B cell (primary cell): ENCODE results near the gene SMKR1. TPM values are rescaled to one million over a fixed set of nuclear protein-coding genes. Genes with fewer than 3 reads are reported as not detected.

Experiments
- ATAC-seq: fragments of 200-7000 bp; cut with Tn5 transposase; one replicate; pipeline ENCODE4 v1.10.0; 2021; ENCODE audit warnings: low read depth, mild to moderate bottlenecking, moderate number of reproducible peaks, moderate library complexity
- CTCF ChIA-PET: fragments of 350-600 bp; sonication (Branson Sonifier 250); formaldehyde crosslinking; loops from one replicate; lab custom pipeline; 2021; ENCODE audit warnings: antibody characterized with exemption, inconsistent platforms; lab: Charles Lee
- POLR2A ChIA-PET: fragments of 350-600 bp; sonication (Branson Sonifier 250); formaldehyde crosslinking; loops from one replicate; lab custom pipeline; 2021; ENCODE audit warnings: antibody characterized with exemption; lab: Charles Lee
- DNase-seq: peaks from one replicate; pipeline ENCODE4 v3.0.0; 2013
- H2AFZ ChIP-seq: 2 replicates; pipeline ENCODE4 v1.6.1; 2012; ENCODE audit warnings: mild to moderate bottlenecking, low read depth, low read length; ENCODE audit not compliant: insufficient read depth, poor library complexity, severe bottlenecking
- H3K27ac ChIP-seq, 2 donors: 1 replicate in 1 of 2; 2 replicates in 1 of 2; pipeline ENCODE4 v1.5.1; 2012 to 2013; ENCODE audit warnings: low read length in 2 of 2, mild to moderate bottlenecking in 2 of 2, moderate library complexity in 1 of 2
- H3K27me3 ChIP-seq, 4 experiments: fragments of 200-600 bp in 1 of 4; sonication (generic) in 1 of 4; replicated peaks in 1 of 4; 1 replicate in 2 of 4; 2 replicates in 2 of 4; pipeline versions ENCODE4 v1.6.1 to v1.7.0; 2013 to 2016; ENCODE audit warnings: low read length in 3 of 4, mild to moderate bottlenecking in 2 of 4, mixed read lengths in 1 of 4, moderate library complexity in 1 of 4; ENCODE audit not compliant: insufficient read depth in 4 of 4, control insufficient read depth in 3 of 4; ENCODE audit errors: control extremely low read depth in 1 of 4
- H3K36me3 ChIP-seq, 2 experiments: replicated peaks in 1 of 2; 1 replicate in 1 of 2; 2 replicates in 1 of 2; pipeline versions ENCODE4 v1.6.1 to v1.7.1; 2013; ENCODE audit warnings: low read length in 1 of 2; ENCODE audit not compliant: insufficient read depth in 2 of 2, control insufficient read depth in 1 of 2; ENCODE audit errors: control extremely low read depth in 1 of 2, extremely low read depth in 1 of 2
- H3K4me1 ChIP-seq, 2 donors: fragments of 200-600 bp in 1 of 2; sonication (generic) in 1 of 2; 1 replicate in 1 of 2; 2 replicates in 1 of 2; pipeline versions ENCODE4 v1.5.1 to v1.6.1; 2013 to 2017; ENCODE audit warnings: low read length in 2 of 2; ENCODE audit not compliant: control insufficient read depth in 2 of 2, insufficient read depth in 2 of 2
- H3K4me2 ChIP-seq: replicated peaks from 2 replicates; pipeline ENCODE3; 2012; ENCODE audit warnings: mild to moderate bottlenecking, low read depth, low read length; ENCODE audit not compliant: poor library complexity, severe bottlenecking
- H3K4me3 ChIP-seq, 5 experiments: fragments of 200-600 bp in 1 of 5; sonication (generic) in 1 of 5; 1 replicate in 3 of 5; 2 replicates in 2 of 5; pipeline versions ENCODE4 v1.5.1 to v1.7.0; 2011 to 2016; ENCODE audit warnings: low read length in 4 of 5, mild to moderate bottlenecking in 4 of 5, low read depth in 2 of 5, control low read depth in 1 of 5, moderate library complexity in 1 of 5; ENCODE audit not compliant: insufficient read depth in 1 of 5; ENCODE audit errors: control extremely low read depth in 1 of 5, extremely low read depth in 1 of 5
- H3K79me2 ChIP-seq: fragments of 200-600 bp; sonication (generic); one replicate; pipeline ENCODE4 v1.6.0; 2016; ENCODE audit warnings: low read length; ENCODE audit not compliant: control insufficient read depth, insufficient read depth
- H3K9ac ChIP-seq: fragments of 200-600 bp; sonication (generic); 2 replicates; pipeline ENCODE4 v1.6.1; 2017; ENCODE audit warnings: mild to moderate bottlenecking, low read length, moderate library complexity
- H3K9me3 ChIP-seq, 3 donors: one replicate each; pipeline versions ENCODE4 v1.6.1 to v1.7.1; 2013; ENCODE audit warnings: low read length in 2 of 3; ENCODE audit not compliant: control insufficient read depth in 2 of 3, insufficient read depth in 1 of 3; ENCODE audit errors: control extremely low read depth in 1 of 3
- H4K20me1 ChIP-seq: 2 replicates; pipeline ENCODE4 v1.6.0; 2012; ENCODE audit warnings: mild to moderate bottlenecking, low read length; ENCODE audit not compliant: insufficient read depth, control insufficient read depth, poor library complexity, severe bottlenecking
- H3K27ac Mint-ChIP-seq: one replicate; pipeline ENCODE4 v1.8.0; 2021; ENCODE audit warnings: mixed read lengths
- H3K27me3 Mint-ChIP-seq: one replicate; pipeline ENCODE4 v1.8.0; 2021; ENCODE audit warnings: mixed read lengths
- H3K4me1 Mint-ChIP-seq: one replicate; pipeline ENCODE4 v1.8.0; 2021; ENCODE audit warnings: mixed read lengths
- H3K4me3 Mint-ChIP-seq: one replicate; pipeline ENCODE4 v1.8.0; 2021; ENCODE audit warnings: mixed read lengths
- H3K9me3 Mint-ChIP-seq: one replicate; pipeline ENCODE4 v1.8.0; 2022; ENCODE audit warnings: mixed read lengths; ENCODE audit not compliant: insufficient read depth
- CTCF ChIP-seq: fragments of 200-600 bp; IDR thresholded peaks from one replicate; pipeline ENCODE4 v1.8.0; 2022; ENCODE audit warnings: antibody characterized with exemption, mild to moderate bottlenecking
- EZH2 ChIP-seq: IDR thresholded peaks from 2 replicates; pipeline ENCODE4 v1.6.1; 2012; ENCODE audit warnings: borderline replicate concordance, low read depth, mild to moderate bottlenecking, moderate library complexity, low read length; ENCODE audit not compliant: insufficient read depth, poor library complexity, severe bottlenecking
- WGBS: methylation state at CpG from one replicate; pipeline ENCODE4 v1.1.5; 2013; ENCODE audit warnings: missing lambda C conversion rate; ENCODE audit not compliant: insufficient coverage; 5-methylcytosine and 5-hydroxymethylcytosine counted together
- intact Hi-C: fragments of 100-400 bp; cut with micrococcal nuclease; formaldehyde crosslinking; loops from one replicate; pipeline ENCODE4 v1.10.0; 2022
- polyA plus RNA-seq: library from polyadenylated mRNA; depleted of rRNA; stranded (reverse); fragments of >200 nt; gene quantifications from 2 replicates; pipeline ENCODE4 v1.2.3, GENCODE V29; 2012
- total RNA-seq, 2 donors: library from RNA; stranded (reverse); fragments of 120-200 nt in 1 of 2; gene quantifications; 1 replicate in 1 of 2; 2 replicates in 1 of 2; pipeline versions ENCODE4 v1.2.3 to v1.2.4, GENCODE V29; 2013 to 2022

SMKR1 gene
- total and polyA plus RNA-seq, 2 donors (not counting 1 experiment from before 2014, with no cell fraction given): 0.58 to 2.9 TPM

DNA sequence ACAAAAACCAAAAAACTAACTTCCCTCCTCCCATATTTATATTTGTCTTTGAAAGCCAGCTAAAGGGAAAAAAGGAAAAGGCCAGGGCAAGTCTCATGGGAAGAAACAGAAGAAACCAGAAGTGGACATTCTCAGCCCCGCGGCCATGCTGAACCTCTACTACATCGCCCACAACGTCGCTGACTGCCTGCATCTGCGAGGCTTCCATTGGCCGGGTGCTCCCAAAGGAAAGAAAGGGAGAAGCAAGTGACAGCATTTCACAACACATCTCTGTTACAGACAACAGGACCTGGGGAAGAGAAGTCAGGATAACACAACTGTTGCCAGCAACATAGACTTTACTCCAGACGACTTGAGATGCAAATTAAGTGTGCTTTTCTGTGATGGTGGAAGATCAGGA is 9.9 kb downstream of the SMKR1 start:
- no peak overlapping the region for H3K4me3 Mint-ChIP-seq
- H3K4me1 Mint-ChIP-seq: no peaks in the 10 kb centered on the region
- no peak overlapping the region for H3K27ac Mint-ChIP-seq

GRCh38 chr7:129513546-129513945 is 11.2 kb downstream of the SMKR1 start:
- Histone ChIP-seq H3K36me3 (no peaks in the 10 kb centered on the region), H3K9me3 (no peaks in the 10 kb centered on the region), H3K27ac (no peak overlapping the region), H3K79me2 (no peaks in the 10 kb centered on the region), H3K4me2 (no peak overlapping the region), H3K4me1 (no peaks in the 10 kb centered on the region), H3K9ac (no peak overlapping the region), H3K27me3 (no peaks in the 10 kb centered on the region), H4K20me1 (no peaks in the 10 kb centered on the region), H3K4me3 (no peak overlapping the region), H2AFZ (no peak overlapping the region)
- Mint-ChIP-seq H3K27me3 (no peaks in the 10 kb centered on the region), H3K4me3 (no peak overlapping the region), H3K9me3 (no peaks in the 10 kb centered on the region), H3K27ac (no peak overlapping the region), H3K4me1 (no peaks in the 10 kb centered on the region)
- WGBS: 98% methylated on average over 8 of the region's 10 CpGs
- ATAC-seq (no peak), DNase-seq (no peak)
- ChIA-PET POLR2A (no interaction called here), CTCF (no interaction called here)
- intact Hi-C loops: no loop called here
- TF ChIP-seq EZH2: no peak
- no peak for TF ChIP-seq CTCF

More for the DNA sequence above, 9.9 kb downstream of the SMKR1 start:
- Histone ChIP-seq H4K20me1 (no peaks in the 10 kb centered on the region), H3K9ac (no peak overlapping the region), H3K4me3 (no peak overlapping the region), H3K9me3 (no peaks in the 10 kb centered on the region), H3K36me3 (no peaks in the 10 kb centered on the region), H3K4me2 (no peak overlapping the region), H3K4me1 (no peaks in the 10 kb centered on the region), H3K27me3 (no peaks in the 10 kb centered on the region), H3K79me2 (no peaks in the 10 kb centered on the region), H3K27ac (no peak overlapping the region), H2AFZ (no peak overlapping the region)
- POLR2A ChIA-PET: no interaction called here
- 100% methylated on average over 3 of the region's 8 CpGs for WGBS
- CTCF ChIA-PET: interaction anchor here (0.5 kb wide), 1 partner anchor 289 kb away, joined by 3 read pairs; no protein-coding TSS in a partner anchor
- no peak for ATAC-seq
- no peak for DNase-seq
- intact Hi-C loops: no loop called here
- TF ChIP-seq EZH2 (no peak), CTCF (no peak)
- Mint-ChIP-seq H3K9me3 (no peaks in the 10 kb centered on the region), H3K27me3 (no peaks in the 10 kb centered on the region)
